GM18519 (cell line): ENCODE results near the gene FST.
A peak's percentile ranks its signal among the peaks of the same experiment; 100 is the strongest.

ENCODE experiments used
- ATAC-seq: cut with Tn5 transposase; IDR thresholded peaks from one replicate; pipeline ENCODE4 v1.9.1; 2021; ENCODE audit warnings: mild to moderate bottlenecking, moderate library complexity; ENCODE audit not compliant: unreplicated experiment, low FRiP score

Gene FST

DNA sequence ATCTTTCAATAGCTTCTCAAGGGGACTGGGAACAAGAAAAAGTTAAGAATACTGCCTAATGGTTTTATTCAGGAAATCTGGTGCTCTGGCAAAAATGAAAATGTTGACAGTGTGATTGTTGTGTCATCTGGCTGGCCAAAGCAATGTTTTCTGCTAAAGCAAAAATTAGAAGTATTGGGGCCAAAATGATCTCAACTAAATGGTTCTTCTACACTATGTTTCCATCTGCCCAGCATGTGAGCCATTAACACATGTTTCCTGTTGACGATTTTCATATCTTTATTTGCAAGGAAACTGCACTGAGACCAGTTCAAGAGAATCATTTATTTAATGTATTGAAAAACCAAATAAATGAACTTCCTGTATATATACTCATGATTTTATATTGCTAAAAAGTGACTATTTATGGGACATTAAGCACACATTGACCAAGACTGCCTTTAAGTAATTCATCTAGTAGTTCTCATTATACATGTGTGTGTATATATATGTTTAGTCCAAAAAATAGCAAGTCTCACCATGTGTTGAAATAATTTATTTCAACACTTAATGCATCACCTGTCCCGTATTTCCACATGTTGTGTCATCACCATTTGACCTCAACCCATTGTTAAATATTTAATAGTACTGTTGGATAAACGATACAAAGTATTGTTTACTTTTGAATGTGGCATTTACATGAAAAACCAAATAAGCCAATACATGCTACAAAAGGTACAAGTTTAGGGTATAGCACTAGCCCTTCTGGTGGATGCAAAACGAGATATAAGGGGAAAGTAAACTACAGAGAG lies 7.5 kb upstream of the FST start:
- ATAC-seq = no peak

DNA sequence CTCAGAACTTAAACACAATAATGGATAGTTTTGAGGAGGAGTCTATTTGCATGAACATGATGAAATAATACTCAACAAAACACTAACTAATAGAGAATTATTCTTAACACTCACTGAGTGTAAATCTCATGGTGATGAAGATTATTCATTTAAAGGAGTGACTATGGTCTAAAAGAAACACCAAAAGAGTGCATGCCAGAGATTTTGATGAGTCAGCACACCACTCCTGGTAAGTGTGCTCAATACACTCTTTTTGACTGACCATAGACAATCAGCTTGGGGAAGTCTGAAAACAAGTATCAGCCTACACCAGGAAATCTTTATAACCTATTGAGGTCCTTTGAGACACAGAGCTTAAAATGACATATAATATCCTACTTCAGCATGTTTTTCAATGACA lies 6.8 kb upstream of the FST start:
- ATAC-seq = no peak

DNA sequence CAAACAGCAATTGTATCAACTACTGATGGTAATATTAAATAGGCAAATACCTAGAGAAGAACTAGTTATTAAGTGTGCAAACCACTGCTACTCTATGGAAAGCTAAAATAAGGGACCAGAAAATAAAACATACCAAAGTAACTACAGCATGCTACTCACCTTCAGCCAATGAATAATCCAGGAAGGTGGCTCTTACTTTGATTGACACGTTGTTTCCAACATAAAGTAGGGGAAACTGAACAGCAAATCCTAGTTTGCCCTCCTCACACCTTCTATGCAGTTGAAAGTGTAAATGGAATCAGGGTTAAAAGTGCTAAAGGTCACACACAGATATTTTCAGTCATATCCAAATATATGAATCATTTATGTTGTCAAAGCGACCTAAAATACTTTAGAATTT lies 5.1 kb upstream of the FST start:
- no peak for ATAC-seq

DNA sequence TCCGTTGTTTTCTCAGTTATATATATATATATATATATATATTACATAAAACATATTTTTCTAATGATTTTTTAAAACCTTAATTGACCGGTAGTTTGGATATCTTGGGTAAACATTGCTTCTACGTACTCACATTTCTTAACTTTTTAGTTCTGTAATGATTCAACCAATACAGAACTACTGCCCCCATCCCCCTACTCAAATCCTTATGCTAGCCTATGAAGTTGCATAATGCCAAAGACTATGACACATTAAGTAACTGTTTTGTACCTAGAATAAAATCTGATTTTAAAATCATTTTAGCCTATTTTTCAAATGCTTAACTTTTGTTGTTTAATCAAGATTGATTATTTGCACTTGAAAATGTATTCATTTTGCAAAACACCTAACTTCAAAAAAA lies 4.4 kb upstream of the FST start:
- ATAC-seq = no peak

DNA sequence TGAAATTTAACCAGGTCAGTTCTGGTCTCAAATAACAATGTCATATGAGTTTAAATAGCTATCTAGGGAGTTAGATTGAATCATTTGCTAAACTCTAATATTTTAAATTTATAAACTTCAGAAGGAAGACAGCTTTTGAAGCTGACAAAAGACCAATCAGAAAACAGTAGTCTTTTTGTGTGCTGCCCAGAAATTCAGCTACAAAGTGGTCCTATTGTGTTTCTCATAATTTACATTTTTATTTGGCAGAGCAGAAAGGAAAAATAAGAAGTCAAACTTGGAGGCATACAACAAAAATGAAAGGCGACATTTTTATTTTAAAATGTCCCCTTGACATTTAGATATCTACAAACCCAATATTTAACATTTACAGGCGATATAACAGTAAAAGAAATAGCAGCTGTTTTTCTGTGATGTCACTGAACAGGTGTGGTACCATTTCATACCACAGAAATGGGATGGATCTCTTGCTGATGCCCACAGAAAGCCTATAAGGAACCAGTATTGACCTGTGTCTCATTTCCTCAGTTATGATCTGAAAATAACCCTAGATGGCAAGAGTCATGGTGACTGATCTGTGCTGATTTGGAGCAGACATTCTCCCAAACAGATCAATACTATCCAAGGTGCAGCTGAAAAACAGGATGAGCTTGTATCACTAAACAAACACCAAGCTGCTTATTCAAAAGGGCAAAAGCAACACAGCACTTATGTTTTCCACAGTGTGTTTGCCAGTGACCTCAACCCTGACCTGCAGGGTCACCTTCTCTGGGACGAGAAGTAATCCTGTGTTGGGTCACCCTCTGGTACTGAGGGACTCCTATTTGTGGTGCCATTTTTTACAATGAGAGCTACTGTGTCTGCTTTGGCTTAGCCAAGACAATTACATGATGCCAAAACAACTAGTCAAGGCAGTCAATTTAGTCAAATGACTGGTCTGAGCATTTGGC lies 3.6 kb upstream of the FST start:
- ATAC-seq = no peak

DNA sequence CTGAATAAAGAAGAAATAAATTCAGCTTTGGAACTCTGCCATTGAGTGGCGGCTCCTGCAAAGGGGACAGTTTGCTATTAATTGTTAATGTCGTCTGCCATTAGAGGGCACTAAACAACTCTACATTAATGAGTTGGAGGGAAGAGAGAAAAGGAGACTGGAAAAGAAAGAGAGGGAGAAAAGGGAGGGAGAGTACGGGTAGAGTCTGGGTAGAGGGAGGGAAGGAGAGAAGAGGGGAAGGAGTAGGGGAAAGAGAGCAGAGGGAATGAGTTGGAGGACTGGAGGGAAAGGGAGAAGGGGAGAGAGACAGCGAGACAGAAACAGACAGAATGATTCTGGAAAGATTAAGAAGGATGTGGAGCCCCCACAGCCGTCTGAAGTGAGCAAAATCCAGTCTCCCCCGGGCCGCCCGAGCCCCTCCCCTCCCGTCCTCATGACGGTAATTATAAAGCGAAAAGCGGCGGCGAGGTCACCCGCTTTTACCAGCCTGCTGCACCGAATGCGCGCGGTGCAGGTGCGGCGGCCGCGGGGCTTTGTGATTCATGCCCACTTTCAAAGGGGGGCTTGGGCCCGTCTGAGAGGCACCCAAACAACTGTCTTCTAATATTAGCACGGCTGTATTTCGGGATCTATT lies 1.9 kb upstream of the FST start:
- no peak for ATAC-seq

DNA sequence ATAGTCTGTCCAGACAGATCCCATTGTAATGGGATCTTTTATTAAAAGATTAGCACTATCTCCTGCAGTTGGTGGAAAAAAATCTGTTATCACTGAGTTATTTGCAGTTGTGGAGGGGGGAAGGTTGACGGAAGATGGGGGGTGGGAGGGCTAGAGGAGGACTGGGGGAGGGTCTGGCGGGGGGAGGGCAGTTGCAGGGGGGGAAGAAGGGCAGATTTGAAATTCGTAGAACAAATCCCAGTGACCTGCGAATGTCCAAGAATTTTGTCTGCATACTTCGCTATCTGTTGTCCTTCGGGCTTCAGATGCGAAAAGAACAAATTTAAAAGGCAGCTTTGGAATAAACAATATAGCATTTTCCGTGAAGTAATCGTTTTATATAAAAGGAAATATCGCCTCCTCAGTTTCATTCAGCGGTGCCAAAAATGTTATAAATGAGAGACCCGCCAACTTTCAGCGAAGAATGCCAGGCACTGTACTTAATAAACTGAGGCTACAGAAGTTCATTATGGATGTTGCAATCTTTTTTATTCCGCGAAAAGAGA lies 1.3 kb upstream of the FST start:
- ATAC-seq = no peak

DNA sequence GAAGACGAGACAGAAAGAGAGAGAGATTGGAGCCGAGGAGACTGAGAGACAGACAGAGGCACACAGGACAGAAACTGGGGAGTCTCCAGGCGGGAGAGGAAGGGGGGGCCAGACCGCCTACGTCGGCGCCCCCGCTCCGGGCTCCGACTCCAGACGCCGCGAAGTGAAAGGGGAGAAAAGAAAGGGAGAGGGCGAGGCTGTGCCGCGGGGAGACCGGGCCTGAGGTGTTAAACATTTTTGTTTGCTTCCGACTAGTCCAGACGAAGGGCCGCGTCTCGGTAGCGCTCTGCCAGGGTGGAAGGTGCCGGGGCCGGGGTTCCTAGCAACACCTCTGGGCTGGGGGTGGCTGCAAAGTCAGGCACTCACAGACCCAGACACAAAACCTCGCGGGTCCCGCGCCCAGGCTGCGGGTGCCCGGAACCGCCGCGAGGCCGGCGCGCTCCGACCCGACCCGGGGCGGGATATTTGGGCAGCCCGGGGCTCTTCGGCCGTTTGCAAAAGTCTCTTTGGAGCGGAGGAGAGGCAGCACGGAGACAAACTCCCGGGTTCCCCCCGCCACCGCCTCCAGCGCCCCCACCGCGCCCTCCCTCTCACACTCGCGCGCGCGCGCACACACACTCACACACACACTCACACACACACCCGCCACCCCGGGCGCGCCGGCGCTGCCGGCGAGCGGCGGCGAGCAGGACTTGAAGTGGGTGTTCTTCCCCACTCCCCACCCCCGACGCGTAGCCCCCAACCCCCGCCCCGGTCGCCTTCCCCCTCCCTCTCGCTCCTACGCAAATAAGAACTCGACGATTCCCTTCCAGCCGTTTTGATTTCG lies 626 bp upstream of the FST start:
- no peak for ATAC-seq

DNA sequence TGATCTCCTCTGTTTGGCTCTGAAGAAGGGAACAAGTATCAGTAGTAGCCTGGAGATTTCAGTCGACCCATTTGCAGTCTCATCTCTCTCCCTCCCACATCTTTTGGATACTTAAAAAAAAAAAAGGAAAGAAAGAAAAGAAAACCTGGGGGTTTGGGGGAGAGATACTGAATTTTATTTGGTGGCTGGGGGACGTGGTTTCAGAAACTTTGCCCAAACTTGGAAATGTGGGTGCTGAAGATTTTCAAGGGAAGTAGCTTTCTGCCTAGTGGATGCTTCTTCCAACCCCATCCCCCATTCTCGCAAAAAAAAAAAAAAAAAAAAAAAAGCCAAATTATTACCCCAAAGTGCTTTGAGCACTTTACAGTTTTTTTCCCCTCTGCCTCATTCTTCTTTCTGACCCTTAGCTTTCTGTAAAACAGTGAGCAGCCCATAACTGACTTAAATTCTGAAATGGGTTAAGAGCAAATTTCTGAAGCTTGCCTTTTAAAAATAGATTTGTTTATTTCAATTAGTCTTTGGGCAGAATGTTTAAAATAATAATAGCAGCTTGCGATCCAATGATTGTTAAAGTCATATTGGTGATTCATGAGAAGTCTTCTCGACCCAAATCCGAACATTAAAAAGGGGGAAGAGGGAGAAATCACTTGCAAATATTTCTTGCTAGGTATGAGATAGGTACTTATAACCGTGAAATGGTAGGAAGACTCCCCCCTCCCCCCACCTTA lies 894 bp downstream of the FST start:
- ATAC-seq = no peak

DNA sequence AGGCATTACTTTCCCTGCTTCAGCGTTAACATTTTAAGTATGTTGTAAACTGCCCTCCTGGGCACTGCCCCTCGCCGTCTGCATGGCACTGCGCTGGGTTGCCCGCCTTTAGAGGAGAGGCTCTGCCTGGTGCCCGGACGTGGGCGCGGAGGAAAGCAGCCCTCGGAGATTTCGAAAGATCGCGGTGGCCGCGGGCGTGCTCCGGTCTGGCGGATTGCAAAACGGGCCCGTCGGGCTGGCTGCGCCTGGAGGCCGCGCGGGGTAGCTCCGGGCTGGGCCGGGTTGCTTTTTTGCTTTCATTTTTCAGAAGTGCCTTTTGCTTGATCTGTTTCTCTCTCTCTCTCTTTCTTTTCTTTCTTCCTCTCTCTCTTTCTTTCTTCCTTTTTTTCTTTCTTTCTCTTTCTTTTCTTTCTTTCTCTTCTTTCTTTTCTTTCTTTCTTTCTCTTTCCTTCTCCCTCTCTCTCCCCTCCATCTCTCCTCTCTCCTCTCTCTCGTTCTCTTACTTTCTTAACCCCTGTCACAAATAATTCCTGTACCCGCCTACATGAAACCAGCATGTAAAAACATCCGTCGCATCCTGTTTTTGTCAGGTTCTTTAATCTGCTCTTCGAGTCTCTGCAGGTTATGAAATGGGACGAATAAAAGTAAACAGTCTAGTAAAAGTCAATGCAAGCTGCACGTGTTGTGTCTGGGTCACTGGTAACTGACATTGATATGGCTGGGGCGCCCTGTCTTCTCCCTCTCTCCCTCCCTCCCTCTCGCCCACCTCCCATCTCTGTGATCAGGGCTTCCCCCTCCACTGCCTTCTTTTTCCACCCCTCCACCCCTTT lies 1.7 kb downstream of the FST start:
- ATAC-seq = peak; percentile 40

DNA sequence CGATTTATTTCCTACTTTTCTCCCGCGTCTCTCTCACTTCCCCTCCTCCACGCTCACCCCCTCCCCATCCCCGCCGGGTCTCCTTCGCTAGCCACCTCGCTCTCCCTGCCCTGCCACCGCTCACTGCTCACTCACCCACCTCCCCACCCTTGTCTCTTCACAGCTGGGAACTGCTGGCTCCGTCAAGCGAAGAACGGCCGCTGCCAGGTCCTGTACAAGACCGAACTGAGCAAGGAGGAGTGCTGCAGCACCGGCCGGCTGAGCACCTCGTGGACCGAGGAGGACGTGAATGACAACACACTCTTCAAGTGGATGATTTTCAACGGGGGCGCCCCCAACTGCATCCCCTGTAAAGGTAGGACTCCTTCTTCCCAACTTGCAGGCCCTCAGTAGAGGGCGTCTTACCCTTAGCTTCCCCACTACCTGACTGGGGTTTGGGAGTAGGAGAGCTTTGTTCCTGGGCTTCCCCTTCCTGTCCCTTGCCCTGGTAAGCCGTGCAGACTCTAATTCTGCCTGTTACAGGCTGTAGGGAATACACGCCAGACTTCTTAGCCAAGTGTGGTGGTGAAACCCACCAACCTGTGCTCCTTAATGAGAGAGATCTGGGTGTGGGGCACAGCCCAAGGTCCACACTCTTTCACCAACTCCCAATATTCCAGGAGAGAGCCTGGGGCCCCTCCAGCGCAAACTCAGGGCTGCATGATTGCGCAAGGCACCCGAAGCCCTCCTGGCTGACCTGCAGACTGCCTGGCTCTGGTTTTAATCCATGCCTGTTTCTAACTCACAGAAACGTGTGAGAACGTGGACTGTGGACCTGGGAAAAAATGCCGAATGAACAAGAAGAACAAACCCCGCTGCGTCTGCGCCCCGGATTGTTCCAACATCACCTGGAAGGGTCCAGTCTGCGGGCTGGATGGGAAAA lies 2.5 kb downstream of the FST start:
- no peak for ATAC-seq

DNA sequence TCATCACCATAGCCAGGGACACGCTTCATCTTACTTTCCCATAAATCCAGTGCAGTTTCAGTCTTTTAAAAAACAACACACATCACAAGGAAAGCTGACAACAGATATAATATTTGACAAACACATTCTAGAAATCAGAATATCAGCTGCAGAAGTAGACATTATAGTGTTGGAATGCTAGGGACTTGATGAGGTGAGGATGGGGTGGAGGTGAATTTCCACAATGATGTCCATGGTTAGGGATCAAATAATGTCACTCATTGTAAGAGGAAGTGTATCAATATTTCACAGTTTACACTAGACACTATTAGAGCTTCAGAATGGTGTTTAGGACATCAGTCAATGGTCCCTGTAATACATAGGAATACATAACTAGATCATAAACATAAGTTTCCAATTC lies 7.0 kb downstream of the FST start:
- no peak for ATAC-seq

DNA sequence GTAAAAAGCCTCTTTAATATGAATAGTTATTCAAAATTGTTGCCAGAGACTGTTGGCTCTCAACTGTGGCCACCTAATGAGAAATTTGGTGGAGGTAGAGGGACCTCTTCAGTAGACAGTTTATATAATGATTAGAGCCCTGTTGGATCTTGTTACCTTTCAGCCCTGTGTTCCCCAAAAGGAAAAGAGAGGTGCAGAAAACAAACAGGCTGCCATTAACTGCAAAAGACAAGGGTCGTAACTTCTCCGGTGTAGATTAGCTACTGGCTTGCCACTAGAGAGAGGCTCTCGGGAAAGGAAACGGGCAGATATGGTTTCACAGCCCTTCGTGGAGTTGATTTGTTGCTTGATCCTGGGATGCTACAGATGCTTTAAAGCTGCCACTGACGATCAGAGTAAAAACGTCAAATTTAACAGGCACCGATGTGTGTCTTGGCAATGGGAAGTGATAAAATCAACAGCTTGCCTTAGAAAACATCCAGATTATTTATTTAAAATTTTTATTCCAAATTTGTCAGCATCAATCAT lies 7.8 kb downstream of the FST start:
- ATAC-seq = no peak

DNA sequence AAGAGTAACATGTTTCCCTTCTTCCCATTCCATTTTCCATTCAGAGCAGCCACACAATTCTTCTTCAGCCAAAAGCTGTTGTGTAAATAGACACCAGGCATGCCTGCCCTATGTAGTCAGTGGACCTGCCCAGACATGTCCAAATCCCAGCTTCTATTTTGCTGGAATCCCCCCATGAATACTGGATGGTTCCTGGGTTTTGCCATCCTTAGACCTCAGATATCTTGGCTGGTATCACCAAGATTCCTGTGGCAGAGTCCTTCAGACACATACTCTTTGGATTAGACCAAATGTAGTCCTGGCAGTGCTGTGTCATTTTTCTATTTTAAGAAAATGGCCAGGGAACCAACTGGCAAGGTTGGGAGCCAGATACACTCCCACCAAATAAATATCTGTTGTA lies 10.3 kb downstream of the FST start:
- no peak for ATAC-seq

DNA sequence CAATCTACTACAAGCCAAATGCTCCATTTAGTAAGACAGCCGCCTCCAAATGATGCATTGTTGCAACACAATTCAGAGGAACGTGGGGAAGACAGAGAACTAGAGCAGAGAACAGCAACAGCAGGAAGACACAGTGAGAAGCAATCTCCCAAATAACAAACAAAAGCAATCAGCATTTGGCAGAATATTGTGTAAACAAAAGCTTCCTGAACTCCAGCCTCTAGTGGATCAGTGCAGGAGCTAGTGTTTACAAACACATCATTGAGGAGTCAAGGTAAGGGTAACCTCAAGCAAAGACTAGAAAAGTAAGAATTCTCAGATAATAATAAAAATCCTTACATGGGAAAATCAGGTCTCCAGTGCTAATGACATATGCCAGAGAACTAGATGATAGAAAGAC lies 20.6 kb downstream of the FST start:
- ATAC-seq = no peak

DNA sequence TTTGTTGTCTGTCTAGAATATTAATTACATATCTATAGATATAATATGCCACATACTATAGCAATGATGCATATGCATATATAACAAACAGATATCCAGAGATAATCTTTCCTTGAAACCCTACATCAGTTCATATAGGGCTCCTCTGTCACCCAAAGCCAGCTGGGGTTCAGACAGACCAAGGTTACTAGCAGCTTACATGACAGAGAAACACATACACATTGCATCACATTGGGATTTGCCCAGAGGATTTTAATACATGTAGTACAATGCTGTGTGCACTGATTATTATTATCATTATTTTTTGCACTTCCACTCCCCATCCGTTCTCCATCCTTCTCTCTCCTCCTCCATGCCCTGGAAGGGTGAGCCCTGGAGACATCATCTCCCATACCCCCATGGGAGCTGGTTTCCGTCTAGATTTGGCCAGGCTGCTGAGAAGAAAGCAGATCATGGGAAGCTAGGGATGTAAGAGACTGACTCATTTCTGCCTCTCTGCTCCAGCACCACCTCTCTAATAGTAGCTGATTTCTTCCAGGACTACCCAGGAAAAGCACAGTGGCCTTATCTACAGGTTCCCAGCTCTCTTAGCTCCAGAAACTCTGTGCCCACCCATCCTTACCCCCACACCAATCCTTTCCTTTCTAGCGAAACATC lies 23.3 kb downstream of the FST start:
- no peak for ATAC-seq

DNA sequence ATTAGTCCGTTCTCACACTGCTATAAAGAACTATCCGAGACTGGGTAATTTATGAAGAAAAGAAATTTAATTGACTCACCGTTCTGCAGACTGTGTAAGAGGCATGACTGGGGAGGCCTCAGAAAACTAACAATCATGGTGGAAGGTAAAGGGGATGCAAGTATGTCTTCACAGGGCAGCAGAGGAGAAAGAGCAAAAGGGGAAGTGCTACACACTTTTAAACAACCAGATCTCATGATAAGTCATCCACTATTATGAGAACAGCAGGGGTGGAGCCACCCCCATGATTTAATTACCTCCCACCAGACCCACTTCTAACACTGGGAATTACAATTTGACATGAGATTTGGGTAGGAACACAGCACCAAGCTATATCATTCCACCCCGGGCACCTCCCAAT lies 26.6 kb downstream of the FST start:
- no peak for ATAC-seq
